ENCODE data around the gene MTAP.

DNA sequence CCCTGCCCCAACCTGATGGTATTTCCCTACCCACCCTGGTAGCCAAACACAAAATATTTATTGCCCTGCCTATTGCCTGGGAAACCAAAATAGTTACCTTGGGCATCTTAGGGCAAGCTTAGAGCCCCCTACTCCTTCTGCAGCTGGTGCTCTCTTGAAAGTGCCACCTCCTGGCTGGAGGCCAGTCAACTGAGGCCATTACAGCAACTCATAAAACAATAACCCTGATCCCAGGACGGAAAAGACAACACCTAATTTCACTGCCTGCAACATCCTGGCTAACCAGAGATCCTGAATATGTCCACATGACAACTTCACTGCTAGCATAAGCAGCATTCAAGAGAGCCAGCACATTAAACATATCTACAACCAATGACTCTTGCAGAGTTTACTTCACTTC, 38.7 kb downstream of the MTAP start:
- TF ChIP-seq, protein P1, sequence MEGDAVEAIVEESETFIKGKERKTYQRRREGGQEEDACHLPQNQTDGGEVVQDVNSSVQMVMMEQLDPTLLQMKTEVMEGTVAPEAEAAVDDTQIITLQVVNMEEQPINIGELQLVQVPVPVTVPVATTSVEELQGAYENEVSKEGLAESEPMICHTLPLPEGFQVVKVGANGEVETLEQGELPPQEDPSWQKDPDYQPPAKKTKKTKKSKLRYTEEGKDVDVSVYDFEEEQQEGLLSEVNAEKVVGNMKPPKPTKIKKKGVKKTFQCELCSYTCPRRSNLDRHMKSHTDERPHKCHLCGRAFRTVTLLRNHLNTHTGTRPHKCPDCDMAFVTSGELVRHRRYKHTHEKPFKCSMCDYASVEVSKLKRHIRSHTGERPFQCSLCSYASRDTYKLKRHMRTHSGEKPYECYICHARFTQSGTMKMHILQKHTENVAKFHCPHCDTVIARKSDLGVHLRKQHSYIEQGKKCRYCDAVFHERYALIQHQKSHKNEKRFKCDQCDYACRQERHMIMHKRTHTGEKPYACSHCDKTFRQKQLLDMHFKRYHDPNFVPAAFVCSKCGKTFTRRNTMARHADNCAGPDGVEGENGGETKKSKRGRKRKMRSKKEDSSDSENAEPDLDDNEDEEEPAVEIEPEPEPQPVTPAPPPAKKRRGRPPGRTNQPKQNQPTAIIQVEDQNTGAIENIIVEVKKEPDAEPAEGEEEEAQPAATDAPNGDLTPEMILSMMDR (IDR thresholded peaks at IDR 0.05), result no peak
- TF ChIP-seq RELA (CRISPR knock-in tag; IDR thresholded peaks at IDR 0.05; ENCODE audit: borderline replicate concordance) (no peak), CBFB (CRISPR knock-in tag; IDR thresholded peaks at IDR 0.05; ENCODE audit: low read depth) (no peak), ATF1 (CRISPR knock-in tag; IDR thresholded peaks at IDR 0.05) (no peak)
- TF ChIP-seq, protein P2, sequence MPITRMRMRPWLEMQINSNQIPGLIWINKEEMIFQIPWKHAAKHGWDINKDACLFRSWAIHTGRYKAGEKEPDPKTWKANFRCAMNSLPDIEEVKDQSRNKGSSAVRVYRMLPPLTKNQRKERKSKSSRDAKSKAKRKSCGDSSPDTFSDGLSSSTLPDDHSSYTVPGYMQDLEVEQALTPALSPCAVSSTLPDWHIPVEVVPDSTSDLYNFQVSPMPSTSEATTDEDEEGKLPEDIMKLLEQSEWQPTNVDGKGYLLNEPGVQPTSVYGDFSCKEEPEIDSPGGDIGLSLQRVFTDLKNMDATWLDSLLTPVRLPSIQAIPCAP (CRISPR knock-in tag; IDR thresholded peaks at IDR 0.05), result no peak
- TF ChIP-seq, protein P3, sequence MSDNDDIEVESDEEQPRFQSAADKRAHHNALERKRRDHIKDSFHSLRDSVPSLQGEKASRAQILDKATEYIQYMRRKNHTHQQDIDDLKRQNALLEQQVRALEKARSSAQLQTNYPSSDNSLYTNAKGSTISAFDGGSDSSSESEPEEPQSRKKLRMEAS (CRISPR knock-in tag; IDR thresholded peaks at IDR 0.05), result no peak
